PC-9 (cell line): ENCODE data around the gene PIAS4. TPM values are rescaled to one million over a fixed set of nuclear protein-coding genes. Genes with fewer than 3 reads are reported as not detected.

Source experiments
- BruUV-seq: library from RNA; stranded (reverse); fragments of 400-500 nt; replicated peaks from 2 replicates; lab custom pipeline; 2021; lab: Mats Ljungman, UMichigan
- CTCF ChIA-PET: fragments of 300-600 bp; sonication (Branson Sonifier 250); formaldehyde crosslinking; loops from one replicate; lab custom pipeline; 2022; ENCODE audit warnings: antibody characterized with exemption; lab: Charles Lee
- POLR2A ChIA-PET: fragments of 300-600 bp; sonication (Branson Sonifier 250); formaldehyde crosslinking; loops from one replicate; lab custom pipeline; 2022; ENCODE audit warnings: antibody characterized with exemption; ENCODE audit not compliant: unreplicated experiment; lab: Charles Lee
- DNase-seq, 2 experiments: peaks; one replicate each; pipeline versions ENCODE4 v3.0.0 to v3.0.0-alpha.2; 2015 to 2022; ENCODE audit warnings: mixed read lengths in 1 of 2
- H2AFZ ChIP-seq: fragments of 200-600 bp; sonication (generic); 2 replicates; pipeline ENCODE4 v1.8.1; 2017; ENCODE audit warnings: antibody characterized with exemption
- H3F3A ChIP-seq: fragments of 200-600 bp; sonication (generic); 2 replicates; pipeline ENCODE4 v1.8.1; 2017; ENCODE audit warnings: antibody characterized with exemption, mild to moderate bottlenecking, low read depth; ENCODE audit not compliant: insufficient read depth
- H3K27ac ChIP-seq: fragments of 200-600 bp; sonication (generic); 2 replicates; pipeline ENCODE4 v1.6.1; 2016; ENCODE audit warnings: mixed run types
- H3K27me3 ChIP-seq: fragments of 200-600 bp; sonication (generic); 2 replicates; pipeline ENCODE4 v1.6.1; 2016; ENCODE audit warnings: low read depth, mixed run types; ENCODE audit not compliant: insufficient read depth
- H3K36me3 ChIP-seq: fragments of 200-600 bp; sonication (generic); 2 replicates; pipeline ENCODE4 v1.6.1; 2016; ENCODE audit warnings: low read depth, mixed run types
- H3K4me1 ChIP-seq: fragments of 200-600 bp; sonication (generic); replicated peaks from 2 replicates; pipeline ENCODE4 v1.6.1; 2016; ENCODE audit warnings: mixed run types; ENCODE audit not compliant: insufficient read depth
- H3K4me2 ChIP-seq: fragments of 200-600 bp; sonication (generic); 2 replicates; pipeline ENCODE4 v1.6.1; 2017; ENCODE audit warnings: mixed run types
- H3K4me3 ChIP-seq: fragments of 200-600 bp; sonication (generic); 2 replicates; pipeline ENCODE4 v1.6.1; 2016; ENCODE audit warnings: mixed run types
- H3K79me2 ChIP-seq: fragments of 200-600 bp; sonication (generic); 2 replicates; pipeline ENCODE4 v1.6.1; 2017; ENCODE audit warnings: low read depth, mixed run types
- H3K9me2 ChIP-seq: fragments of 200-600 bp; sonication (generic); 2 replicates; pipeline ENCODE4 v1.8.1; 2017; ENCODE audit warnings: mild to moderate bottlenecking; ENCODE audit not compliant: insufficient read depth
- H3K9me3 ChIP-seq: fragments of 200-600 bp; sonication (generic); 2 replicates; pipeline ENCODE4 v1.8.1; 2016; ENCODE audit warnings: low read depth; ENCODE audit not compliant: insufficient read depth
- H4K20me1 ChIP-seq: fragments of 200-600 bp; sonication (generic); 2 replicates; pipeline ENCODE4 v1.8.1; 2017; ENCODE audit not compliant: insufficient read depth
- CTCF ChIP-seq: fragments of 200-600 bp; sonication (generic); conservative IDR thresholded peaks from 2 replicates; pipeline ENCODE4 v1.6.1; 2017; ENCODE audit warnings: mixed run types, antibody characterized with exemption, mild to moderate bottlenecking, moderate library complexity
- EZH2 ChIP-seq: fragments of 200-600 bp; sonication (generic); IDR thresholded peaks from 2 replicates; pipeline ENCODE4 v1.8.0; 2017; ENCODE audit warnings: antibody characterized with exemption, low read depth
- intact Hi-C: fragments of 100-400 bp; cut with micrococcal nuclease; formaldehyde crosslinking; loops from one replicate; pipeline ENCODE4 v1.10.0; 2022; ENCODE audit not compliant: unreplicated experiment
- total RNA-seq: library from RNA; stranded (reverse); gene quantifications from 2 replicates; pipeline ENCODE4 v1.2.3, GENCODE V29; 2021

PIAS4 gene
- total RNA-seq, 1 experiment from 2014 or later: 26.5 TPM

- peaks cover 32% of the 10 kb centered on the region for H4K20me1 ChIP-seq
- TSS peak; percentile 94 for BruUV-seq
- no peaks in the 10 kb centered on the region for H3K27me3 ChIP-seq
- no peak for TF ChIP-seq EZH2
- peak; percentile 17; the same call in 1 of the 2 replicates for TF ChIP-seq CTCF
- peaks cover 20% of the 10 kb centered on the region for H3K4me1 ChIP-seq
- CTCF ChIA-PET: interaction anchor here (1.2 kb wide), 1 partner anchor 18 kb away, joined by 12 read pairs; no protein-coding TSS in a partner anchor
- 0 out of 2 replicates have a peak, but pooled peaks cover 10% of the 10 kb centered on the region for H3K36me3 ChIP-seq
- peak; percentile 52 to 64 for DNase-seq
- no peaks in the 10 kb centered on the region for H3K9me2 ChIP-seq
- intact Hi-C loops: loop anchor here (2.0 kb wide), 1 partner anchor 17 kb away; no protein-coding TSS in a partner anchor
- no peaks in the 10 kb centered on the region for H3K9me3 ChIP-seq
- H3K27ac ChIP-seq: peak overlapping the region; percentile 90
- no peak overlapping the region for H2AFZ ChIP-seq
- H3F3A ChIP-seq: peaks cover 38% of the 10 kb centered on the region; the same call in 1 of the 2 replicates
- POLR2A ChIA-PET: interaction anchor here (0.6 to 1.4 kb wide), 2 partner anchors 14 to 16 kb away, joined by 8 to 9 read pairs; partner anchors contain the start of gene EEF2
- H3K4me2 ChIP-seq: peak overlapping the region; percentile 95
- H3K4me3 ChIP-seq: peak overlapping the region; percentile 81
- peaks cover 32% of the 10 kb centered on the region for H3K79me2 ChIP-seq
Measured at GRCh38 chr19:3969435-3970312, 37.9 kb upstream of the PIAS4 start.

- Histone ChIP-seq H3K27ac (peak overlapping the region; percentile 90), H3K4me1 (peaks cover 20% of the 10 kb centered on the region), H3F3A (peaks cover 42% of the 10 kb centered on the region; the same call in 1 of the 2 replicates), H3K4me3 (peak overlapping the region; percentile 81), H3K79me2 (peaks cover 32% of the 10 kb centered on the region), H3K4me2 (peak overlapping the region; percentile 95), H2AFZ (no peak overlapping the region), H3K27me3 (no peaks in the 10 kb centered on the region), H4K20me1 (peaks cover 36% of the 10 kb centered on the region), H3K9me2 (no peaks in the 10 kb centered on the region), H3K36me3 (0 out of 2 replicates have a peak, but pooled peaks cover 10% of the 10 kb centered on the region), H3K9me3 (no peaks in the 10 kb centered on the region)
- TF ChIP-seq CTCF (no peak), EZH2 (no peak)
- no peak for DNase-seq
- CTCF ChIA-PET: interaction anchor here (0.6 to 1.2 kb wide), 2 partner anchors 170 to 405 kb away, joined by 4 to 10 read pairs; no protein-coding TSS in a partner anchor
- POLR2A ChIA-PET: interaction anchor here (0.7 kb wide), 1 partner anchor 15 kb away, joined by 4 read pairs; the partner anchor contains the start of gene EEF2
- no TSS peak for BruUV-seq
- intact Hi-C loops: no loop called here
Measured at GRCh38 chr19:3970313-3970807, 37.2 kb upstream of the PIAS4 start.
